Measurements from ENCODE around the gene SLC16A10. TPM values are rescaled to one million over a fixed set of nuclear protein-coding genes. Genes with fewer than 3 reads are reported as not detected.

The SLC16A10 gene
- total RNA-seq, 1 donor, result not detected

DNA sequence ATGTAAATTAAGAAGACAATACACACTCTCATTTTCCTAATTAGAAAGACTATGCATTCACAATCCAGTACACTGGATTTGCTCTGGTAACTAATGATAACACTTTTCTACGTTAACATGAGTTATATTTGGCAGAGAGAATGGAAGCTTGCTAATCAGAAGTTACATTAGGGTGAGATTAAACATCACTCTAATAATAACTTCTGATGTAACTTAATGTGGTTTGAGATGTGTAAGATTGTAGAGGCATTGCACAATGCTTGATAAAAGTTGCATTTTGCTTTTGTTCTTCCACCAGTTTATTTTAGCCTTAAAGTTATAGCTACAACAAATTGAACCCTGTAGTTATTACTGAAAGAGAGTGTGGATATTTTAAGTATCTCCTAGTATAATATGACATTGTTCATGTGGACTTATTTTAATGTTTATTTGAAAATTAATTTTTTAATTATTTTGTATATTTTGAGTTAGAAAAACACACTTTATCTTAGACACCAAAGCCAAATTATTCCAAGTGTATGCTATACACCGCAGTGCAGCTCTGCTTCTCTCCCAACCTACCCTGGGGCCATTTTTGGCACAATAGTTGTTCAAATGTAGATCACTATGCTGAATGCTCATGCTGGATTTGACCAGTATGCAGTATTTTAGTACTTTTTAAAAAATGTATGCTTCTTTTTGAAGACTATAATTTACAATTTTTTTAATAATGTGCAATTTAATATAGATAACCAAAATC, 143.2 kb downstream of the SLC16A10 start:
- no peak overlapping the region for H3K4me3 ChIP-seq (ENCODE audit: low read depth, low read length)
- TF ChIP-seq, protein P1, sequence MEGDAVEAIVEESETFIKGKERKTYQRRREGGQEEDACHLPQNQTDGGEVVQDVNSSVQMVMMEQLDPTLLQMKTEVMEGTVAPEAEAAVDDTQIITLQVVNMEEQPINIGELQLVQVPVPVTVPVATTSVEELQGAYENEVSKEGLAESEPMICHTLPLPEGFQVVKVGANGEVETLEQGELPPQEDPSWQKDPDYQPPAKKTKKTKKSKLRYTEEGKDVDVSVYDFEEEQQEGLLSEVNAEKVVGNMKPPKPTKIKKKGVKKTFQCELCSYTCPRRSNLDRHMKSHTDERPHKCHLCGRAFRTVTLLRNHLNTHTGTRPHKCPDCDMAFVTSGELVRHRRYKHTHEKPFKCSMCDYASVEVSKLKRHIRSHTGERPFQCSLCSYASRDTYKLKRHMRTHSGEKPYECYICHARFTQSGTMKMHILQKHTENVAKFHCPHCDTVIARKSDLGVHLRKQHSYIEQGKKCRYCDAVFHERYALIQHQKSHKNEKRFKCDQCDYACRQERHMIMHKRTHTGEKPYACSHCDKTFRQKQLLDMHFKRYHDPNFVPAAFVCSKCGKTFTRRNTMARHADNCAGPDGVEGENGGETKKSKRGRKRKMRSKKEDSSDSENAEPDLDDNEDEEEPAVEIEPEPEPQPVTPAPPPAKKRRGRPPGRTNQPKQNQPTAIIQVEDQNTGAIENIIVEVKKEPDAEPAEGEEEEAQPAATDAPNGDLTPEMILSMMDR (IDR thresholded peaks at IDR 0.05; ENCODE audit: insufficient read depth, low read depth, low read length), result no peak
- DNase-seq (ENCODE audit: low read depth), result peak; percentile 81

DNA sequence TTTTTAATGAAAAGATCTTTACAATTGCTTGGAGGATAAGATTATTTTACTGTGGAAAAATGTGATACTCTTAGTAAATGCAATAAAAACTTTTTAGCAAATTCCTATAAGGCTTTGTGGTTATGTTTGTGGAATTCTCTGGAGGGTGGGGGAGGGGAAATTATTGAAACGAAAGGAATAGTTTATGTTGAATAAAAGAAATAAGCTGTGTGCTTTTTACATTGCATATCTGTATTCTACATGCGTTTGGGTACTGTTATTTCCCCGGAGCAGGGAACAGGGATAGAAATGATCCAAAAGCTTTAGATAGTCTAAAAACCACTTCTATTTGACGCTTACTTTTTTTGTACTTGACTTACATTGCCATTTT, 143.8 kb downstream of the SLC16A10 start:
- no peak for DNase-seq (ENCODE audit: low read depth)
- H3K4me3 ChIP-seq (ENCODE audit: low read depth, low read length), result no peak overlapping the region
- TF ChIP-seq, protein P1 (IDR thresholded peaks at IDR 0.05; ENCODE audit: insufficient read depth, low read depth, low read length), result no peak

DNA sequence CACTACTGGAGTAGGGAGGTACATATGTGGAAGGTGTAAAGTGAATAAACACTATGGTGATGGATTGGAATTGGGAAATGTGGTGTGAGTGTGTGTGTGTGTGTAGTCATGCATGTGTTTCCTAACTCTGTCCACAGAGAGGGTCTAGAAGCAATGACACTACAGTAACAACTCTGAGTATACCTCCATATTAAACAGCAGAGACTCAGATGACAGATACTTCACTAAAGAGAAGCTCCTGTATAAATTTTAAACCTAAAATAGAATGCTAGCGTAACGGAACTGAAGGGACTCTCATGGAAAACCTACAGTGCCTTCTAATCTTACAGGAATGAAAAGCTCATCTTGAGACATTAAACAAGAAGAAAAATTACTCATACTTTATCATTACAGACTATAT, 150.5 kb downstream of the SLC16A10 start:
- H3K4me3 ChIP-seq (ENCODE audit: low read depth, low read length), result no peak overlapping the region
- TF ChIP-seq, protein P1 (IDR thresholded peaks at IDR 0.05; ENCODE audit: insufficient read depth, low read depth, low read length), result no peak
- no peak for DNase-seq (ENCODE audit: low read depth)

DNA sequence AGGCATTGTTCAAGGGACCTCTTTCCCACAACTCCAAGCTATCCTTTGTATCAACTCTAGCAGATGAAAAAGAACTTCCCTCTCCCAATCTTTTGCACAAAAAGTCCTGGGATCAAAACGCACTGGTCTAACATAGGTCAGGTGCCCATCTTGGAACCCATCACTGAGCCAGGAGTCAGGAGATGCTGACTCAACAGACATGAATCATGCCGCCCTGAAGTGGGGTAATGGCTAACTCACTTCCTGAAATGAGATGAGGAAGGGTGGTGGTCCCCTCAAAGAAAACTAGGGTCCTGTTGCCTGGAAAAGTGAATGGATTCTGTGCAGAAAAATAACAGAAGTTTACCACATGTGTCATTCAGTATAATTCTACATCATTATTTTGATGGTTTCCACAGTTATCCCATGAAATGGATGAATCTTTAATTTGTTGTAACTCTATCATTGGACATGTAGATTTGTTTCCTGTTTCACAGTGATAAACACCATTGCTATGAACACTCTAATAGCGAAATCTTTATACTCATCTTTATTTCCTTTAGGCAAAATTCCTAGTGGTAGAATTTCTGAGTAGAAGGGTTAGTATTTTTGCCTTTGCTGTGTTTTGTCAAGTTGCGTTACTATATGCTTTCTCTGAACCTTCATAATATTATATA, 151.3 kb downstream of the SLC16A10 start:
- no peak overlapping the region for H3K4me3 ChIP-seq (ENCODE audit: low read depth, low read length)
- TF ChIP-seq, protein P1 (IDR thresholded peaks at IDR 0.05; ENCODE audit: insufficient read depth, low read depth, low read length), result no peak
- DNase-seq (ENCODE audit: low read depth), result peak; percentile 30

DNA sequence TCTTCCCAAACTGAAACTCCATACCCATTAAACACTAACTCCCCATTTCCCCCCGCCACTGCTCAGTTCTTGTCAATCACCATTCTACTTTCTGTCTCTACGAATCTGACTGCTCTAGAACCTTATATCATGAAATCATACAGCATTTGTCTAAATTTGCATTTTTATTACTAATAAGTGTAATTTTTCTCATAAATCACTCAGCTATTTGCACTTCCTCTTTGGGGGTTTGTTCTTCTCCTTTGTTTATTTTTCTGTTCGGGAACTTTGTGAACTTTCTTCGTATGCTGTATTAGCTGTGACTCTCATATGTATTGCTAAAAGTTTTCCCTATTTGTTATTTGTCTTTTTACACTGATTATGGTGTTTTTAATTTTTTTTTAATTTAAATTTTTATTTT, 152.2 kb downstream of the SLC16A10 start:
- DNase-seq (ENCODE audit: low read depth), result no peak
- no peak overlapping the region for H3K4me3 ChIP-seq (ENCODE audit: low read depth, low read length)
- TF ChIP-seq, protein P1 (IDR thresholded peaks at IDR 0.05; ENCODE audit: insufficient read depth, low read depth, low read length), result no peak

DNA sequence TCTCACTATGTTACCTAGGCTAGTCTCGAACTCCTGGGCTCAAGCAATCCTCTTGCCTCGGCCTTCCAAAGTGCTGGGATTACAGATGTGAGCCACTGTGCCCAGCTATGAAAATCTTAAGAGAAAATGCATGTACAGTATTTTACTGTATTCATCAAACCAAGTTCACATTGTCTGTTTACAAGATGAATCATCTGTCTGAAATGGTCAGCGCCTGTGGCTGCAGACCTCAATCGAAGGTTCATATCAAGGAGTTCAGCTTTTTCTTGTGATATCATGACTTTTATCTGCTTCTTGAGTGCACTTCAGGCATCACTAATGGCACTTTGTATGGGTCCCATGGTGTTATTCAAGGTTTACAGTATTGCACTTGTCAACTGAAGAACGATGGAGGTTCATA, 155.1 kb downstream of the SLC16A10 start:
- H3K4me3 ChIP-seq (ENCODE audit: low read depth, low read length), result no peak overlapping the region
- peak; percentile 39 for DNase-seq (ENCODE audit: low read depth)
- TF ChIP-seq, protein P1 (IDR thresholded peaks at IDR 0.05; ENCODE audit: insufficient read depth, low read depth, low read length), result no peak
